ENCODE data around the gene KSR1. TPM values are rescaled to one million over a fixed set of nuclear protein-coding genes. Genes with fewer than 3 reads are reported as not detected.

KSR1 gene
- total and polyA plus RNA-seq, 2 of the 8 experiments (the other 6 are each of a cell fraction or from before 2014, with no cell fraction given) = 14.1 to 34.7 TPM

DNA sequence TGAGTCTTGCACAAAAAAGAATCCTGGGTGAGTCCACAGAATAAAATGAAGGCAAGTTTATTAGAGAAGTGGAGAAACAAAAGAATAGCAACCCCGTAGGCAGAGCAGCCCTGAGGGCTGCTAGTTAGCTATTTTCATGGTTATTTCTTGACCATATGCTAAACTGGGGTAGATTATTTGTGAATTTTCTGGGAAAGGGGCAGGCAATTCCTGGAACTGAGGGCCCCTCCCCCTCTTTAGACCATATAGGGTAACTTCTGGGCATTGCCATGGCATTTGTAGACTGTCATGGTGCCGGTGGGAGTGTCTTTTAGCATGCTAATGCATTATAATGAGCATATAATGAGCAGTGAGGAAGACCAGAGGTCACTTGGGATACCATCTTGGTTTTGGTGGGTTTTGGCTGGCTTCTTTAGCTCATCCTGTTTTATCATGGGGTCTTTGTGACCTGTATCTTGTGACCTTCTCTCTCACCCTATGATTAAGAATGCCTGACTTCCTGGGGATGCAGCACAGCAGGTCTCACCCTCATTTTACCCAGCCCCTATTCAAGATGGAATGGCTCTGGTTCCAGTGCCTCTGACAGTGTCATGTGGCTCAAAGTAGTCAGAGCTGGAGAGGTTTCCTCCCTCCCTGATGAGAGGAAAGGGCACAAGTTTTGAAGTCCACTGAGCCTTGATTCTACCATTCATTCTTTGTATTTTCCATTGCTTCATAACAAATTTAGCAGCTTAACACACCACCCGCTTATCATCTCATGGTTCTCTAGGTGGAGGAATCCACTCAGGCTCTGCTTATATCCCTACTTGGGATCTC, 119.1 kb downstream of the KSR1 start (continued):
- TF ChIP-seq, protein P1, sequence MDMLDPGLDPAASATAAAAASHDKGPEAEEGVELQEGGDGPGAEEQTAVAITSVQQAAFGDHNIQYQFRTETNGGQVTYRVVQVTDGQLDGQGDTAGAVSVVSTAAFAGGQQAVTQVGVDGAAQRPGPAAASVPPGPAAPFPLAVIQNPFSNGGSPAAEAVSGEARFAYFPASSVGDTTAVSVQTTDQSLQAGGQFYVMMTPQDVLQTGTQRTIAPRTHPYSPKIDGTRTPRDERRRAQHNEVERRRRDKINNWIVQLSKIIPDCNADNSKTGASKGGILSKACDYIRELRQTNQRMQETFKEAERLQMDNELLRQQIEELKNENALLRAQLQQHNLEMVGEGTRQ (IDR thresholded peaks at IDR 0.05; ENCODE audit: low read length) = no peak
- no peak for TF ChIP-seq SIX5 (IDR thresholded peaks at IDR 0.05; ENCODE audit: low read depth, low read length)
- TF ChIP-seq KDM4A (IDR thresholded peaks at IDR 0.05; ENCODE audit: low read depth, low read length, severe bottlenecking) = no peak
- no peak for TF ChIP-seq TAF1 (IDR thresholded peaks at IDR 0.05; ENCODE audit: low read depth, low read length)
- TF ChIP-seq NANOG (IDR thresholded peaks at IDR 0.05; ENCODE audit: insufficient read depth, low read depth, low read length, poor library complexity, severe bottlenecking) = no peak
- TF ChIP-seq GTF2F1 (IDR thresholded peaks at IDR 0.05; ENCODE audit: borderline replicate concordance, low read depth, low read length) = no peak

All from H1 (cell line).